ENCODE data around the gene TNIK.

DNA sequence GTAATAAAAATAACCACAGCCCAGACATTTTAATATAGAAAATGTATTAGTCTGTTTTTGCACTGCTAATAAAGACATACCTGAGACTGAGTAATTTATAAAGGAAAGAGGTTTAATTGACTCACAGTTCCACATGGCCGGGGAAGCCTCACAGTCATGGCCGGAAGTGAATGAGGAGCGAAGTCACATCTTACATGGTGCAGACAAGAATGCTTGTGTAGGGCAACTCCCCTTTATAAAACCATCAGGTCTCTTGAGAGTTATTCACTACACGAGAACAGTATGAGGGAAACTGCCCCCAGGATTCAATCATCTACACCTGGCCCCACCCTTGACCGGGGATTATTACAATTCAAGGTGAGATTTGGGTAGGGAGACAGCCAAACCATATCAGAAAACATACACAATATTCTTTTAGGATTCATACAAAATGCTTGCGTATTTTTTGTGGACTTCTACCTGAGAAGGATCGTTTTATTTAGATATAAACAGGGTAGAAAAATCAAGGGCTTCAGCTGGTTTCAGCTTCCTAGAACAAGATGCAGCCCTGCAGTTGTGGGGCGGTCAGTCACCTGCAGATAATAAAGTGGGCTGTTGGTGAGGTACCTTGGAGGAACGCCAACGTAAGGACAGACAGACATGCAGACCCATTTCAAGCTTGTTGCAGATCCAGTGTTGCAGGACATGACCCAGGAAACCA lies 101.9 kb downstream of the TNIK start:
- TF ChIP-seq, protein P1, sequence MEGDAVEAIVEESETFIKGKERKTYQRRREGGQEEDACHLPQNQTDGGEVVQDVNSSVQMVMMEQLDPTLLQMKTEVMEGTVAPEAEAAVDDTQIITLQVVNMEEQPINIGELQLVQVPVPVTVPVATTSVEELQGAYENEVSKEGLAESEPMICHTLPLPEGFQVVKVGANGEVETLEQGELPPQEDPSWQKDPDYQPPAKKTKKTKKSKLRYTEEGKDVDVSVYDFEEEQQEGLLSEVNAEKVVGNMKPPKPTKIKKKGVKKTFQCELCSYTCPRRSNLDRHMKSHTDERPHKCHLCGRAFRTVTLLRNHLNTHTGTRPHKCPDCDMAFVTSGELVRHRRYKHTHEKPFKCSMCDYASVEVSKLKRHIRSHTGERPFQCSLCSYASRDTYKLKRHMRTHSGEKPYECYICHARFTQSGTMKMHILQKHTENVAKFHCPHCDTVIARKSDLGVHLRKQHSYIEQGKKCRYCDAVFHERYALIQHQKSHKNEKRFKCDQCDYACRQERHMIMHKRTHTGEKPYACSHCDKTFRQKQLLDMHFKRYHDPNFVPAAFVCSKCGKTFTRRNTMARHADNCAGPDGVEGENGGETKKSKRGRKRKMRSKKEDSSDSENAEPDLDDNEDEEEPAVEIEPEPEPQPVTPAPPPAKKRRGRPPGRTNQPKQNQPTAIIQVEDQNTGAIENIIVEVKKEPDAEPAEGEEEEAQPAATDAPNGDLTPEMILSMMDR (IDR thresholded peaks at IDR 0.05) = no peak
- TF ChIP-seq POLR2A (IDR thresholded peaks at IDR 0.05) = no peak

Data from uterus (tissue), 2 donors.